ENCODE data around the gene CACNA1C.

The CACNA1C gene

GRCh38 chr12:2535583-2536204, 482.9 kb downstream of the CACNA1C start:
- no peak for TF ChIP-seq SPI1 (IDR thresholded peaks at IDR 0.05; ENCODE audit: low read depth, low read length)
- no peak for TF ChIP-seq PAX5 (IDR thresholded peaks at IDR 0.05; ENCODE audit: insufficient read depth, low read length, severe bottlenecking)
- no peak for TF ChIP-seq POU2F2 (IDR thresholded peaks at IDR 0.05; ENCODE audit: low read depth, low read length)
- no peak for TF ChIP-seq TAF1 (IDR thresholded peaks at IDR 0.05; ENCODE audit: low read depth, low read length)
- no peak for TF ChIP-seq POLR2AphosphoS5 (IDR thresholded peaks at IDR 0.05; ENCODE audit: low read depth, low read length)
- no peak for TF ChIP-seq POLR2A (IDR thresholded peaks at IDR 0.05; ENCODE audit: low read depth, low read length)
- DNase-seq (ENCODE audit: insufficient read length, low spot score) = no peak
- FAIRE-seq = no peak

DNA sequence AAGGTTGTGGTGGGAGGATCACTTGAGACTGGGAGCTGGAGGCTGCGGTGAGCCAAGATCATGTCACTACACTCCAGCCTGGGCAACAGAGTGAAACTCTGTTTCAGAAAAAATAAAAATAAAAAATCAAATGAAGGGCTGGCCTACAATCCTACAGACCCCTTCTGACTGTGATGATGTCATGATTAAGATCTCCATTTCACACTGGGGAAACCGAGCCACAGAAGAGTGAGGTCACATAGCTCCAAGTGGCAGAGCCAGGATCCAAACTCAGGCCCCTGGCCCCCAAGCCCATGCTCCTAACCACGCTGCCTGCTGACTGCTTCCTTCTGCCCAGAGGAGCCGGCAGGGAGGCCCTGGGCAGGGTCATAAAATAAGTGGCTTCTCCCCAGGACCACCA, 483.9 kb downstream of the CACNA1C start:
- TF ChIP-seq POLR2A (IDR thresholded peaks at IDR 0.05; ENCODE audit: low read depth, low read length) (no peak), TAF1 (IDR thresholded peaks at IDR 0.05; ENCODE audit: low read depth, low read length) (no peak), POU2F2 (IDR thresholded peaks at IDR 0.05; ENCODE audit: low read depth, low read length) (no peak), SPI1 (IDR thresholded peaks at IDR 0.05; ENCODE audit: low read depth, low read length) (no peak), PAX5 (IDR thresholded peaks at IDR 0.05; ENCODE audit: insufficient read depth, low read length, severe bottlenecking) (no peak), POLR2AphosphoS5 (IDR thresholded peaks at IDR 0.05; ENCODE audit: low read depth, low read length) (no peak)
- FAIRE-seq (no peak), DNase-seq (ENCODE audit: insufficient read length, low spot score) (no peak)

DNA sequence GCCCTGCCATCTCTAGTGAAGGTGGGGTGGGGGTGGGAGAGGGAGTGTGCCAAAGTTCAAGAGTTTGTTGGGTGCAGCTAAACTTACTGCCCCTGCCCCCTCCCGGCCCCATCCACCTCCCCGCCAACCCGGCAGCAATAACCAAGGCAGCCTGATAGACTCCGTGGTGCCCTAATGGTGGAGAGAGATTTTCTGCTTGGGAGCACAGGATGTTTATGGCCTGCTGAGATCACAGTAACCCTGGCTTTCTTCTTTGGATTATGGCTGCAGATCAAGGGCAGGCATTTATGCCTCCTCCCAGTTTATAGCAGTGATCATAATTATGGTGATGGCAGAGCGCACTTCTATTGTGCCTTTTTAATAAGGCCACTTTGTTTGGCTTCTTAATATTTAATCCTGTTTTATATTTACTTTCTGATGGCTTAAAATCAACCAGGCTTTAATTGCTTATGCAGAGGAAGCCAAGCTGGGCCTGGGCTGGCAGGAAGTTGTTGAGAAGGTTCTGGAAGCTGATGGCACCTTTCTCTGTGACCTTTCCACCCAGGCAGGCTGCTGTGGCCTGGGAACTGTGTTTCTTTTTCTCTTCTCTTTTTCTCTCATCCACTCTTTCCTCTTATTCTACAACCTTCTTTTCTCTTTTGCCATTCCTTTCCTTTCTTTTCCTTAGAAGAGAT, 485.2 kb downstream of the CACNA1C start:
- TF ChIP-seq POLR2A (IDR thresholded peaks at IDR 0.05; ENCODE audit: low read depth, low read length) (no peak), POLR2AphosphoS5 (IDR thresholded peaks at IDR 0.05; ENCODE audit: low read depth, low read length) (no peak), PAX5 (IDR thresholded peaks at IDR 0.05; ENCODE audit: insufficient read depth, low read length, severe bottlenecking) (no peak), SPI1 (IDR thresholded peaks at IDR 0.05; ENCODE audit: low read depth, low read length) (no peak), POU2F2 (IDR thresholded peaks at IDR 0.05; ENCODE audit: low read depth, low read length) (no peak), TAF1 (IDR thresholded peaks at IDR 0.05; ENCODE audit: low read depth, low read length) (no peak)
- DNase-seq (ENCODE audit: insufficient read length, low spot score) = no peak
- no peak for FAIRE-seq

GRCh38 chr12:2539938-2540337, 487.2 kb downstream of the CACNA1C start:
- TF ChIP-seq TAF1 (IDR thresholded peaks at IDR 0.05; ENCODE audit: low read depth, low read length) = no peak
- TF ChIP-seq POLR2AphosphoS5 (IDR thresholded peaks at IDR 0.05; ENCODE audit: low read depth, low read length) = no peak
- TF ChIP-seq SPI1 (IDR thresholded peaks at IDR 0.05; ENCODE audit: low read depth, low read length) = no peak
- no peak for TF ChIP-seq POLR2A (IDR thresholded peaks at IDR 0.05; ENCODE audit: low read depth, low read length)
- no peak for TF ChIP-seq PAX5 (IDR thresholded peaks at IDR 0.05; ENCODE audit: insufficient read depth, low read length, severe bottlenecking)
- no peak for TF ChIP-seq POU2F2 (IDR thresholded peaks at IDR 0.05; ENCODE audit: low read depth, low read length)
- no peak for FAIRE-seq
- DNase-seq (ENCODE audit: insufficient read length, low spot score) = no peak

- no peak for DNase-seq (ENCODE audit: insufficient read length, low spot score)
- no peak for TF ChIP-seq POU2F2 (IDR thresholded peaks at IDR 0.05; ENCODE audit: low read depth, low read length)
- TF ChIP-seq PAX5 (IDR thresholded peaks at IDR 0.05; ENCODE audit: insufficient read depth, low read length, severe bottlenecking) = no peak
- no peak for TF ChIP-seq POLR2AphosphoS5 (IDR thresholded peaks at IDR 0.05; ENCODE audit: low read depth, low read length)
- no peak for TF ChIP-seq TAF1 (IDR thresholded peaks at IDR 0.05; ENCODE audit: low read depth, low read length)
- TF ChIP-seq POLR2A (IDR thresholded peaks at IDR 0.05; ENCODE audit: low read depth, low read length) = no peak
- no peak for TF ChIP-seq SPI1 (IDR thresholded peaks at IDR 0.05; ENCODE audit: low read depth, low read length)
- no peak for FAIRE-seq
These were observed 487.8 kb downstream of the CACNA1C start for GRCh38 chr12:2540535-2540941.

DNA sequence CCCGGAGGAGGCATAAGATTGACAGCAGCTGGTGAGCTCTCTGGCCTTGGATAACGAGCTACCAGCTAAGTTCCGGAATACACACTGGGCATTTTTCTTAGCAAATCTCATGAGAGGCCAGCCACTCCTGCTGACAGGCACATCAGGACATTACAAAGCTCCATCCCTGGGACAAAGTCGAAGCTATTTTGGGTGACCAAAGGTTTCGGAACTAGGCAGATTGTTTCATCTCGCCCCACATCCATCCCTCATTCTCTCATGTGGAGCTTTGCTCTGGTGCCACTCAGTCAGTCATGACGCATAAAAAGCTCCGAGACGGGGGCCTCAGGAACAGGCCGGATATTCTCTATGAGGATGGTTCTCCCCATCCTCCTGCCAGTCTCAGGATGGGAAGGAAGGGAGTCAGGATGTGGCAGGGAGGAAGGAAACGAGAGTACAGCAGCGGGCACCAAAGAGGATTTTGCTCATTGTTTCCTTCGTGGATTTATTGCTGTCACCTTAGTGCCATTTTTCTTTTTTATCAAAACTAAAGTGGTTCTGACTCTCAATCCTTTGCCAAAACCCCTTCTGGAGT, 488.9 kb downstream of the CACNA1C start:
- TF ChIP-seq SPI1 (IDR thresholded peaks at IDR 0.05; ENCODE audit: low read depth, low read length) (no peak), POLR2AphosphoS5 (IDR thresholded peaks at IDR 0.05; ENCODE audit: low read depth, low read length) (no peak), TAF1 (IDR thresholded peaks at IDR 0.05; ENCODE audit: low read depth, low read length) (no peak), POLR2A (IDR thresholded peaks at IDR 0.05; ENCODE audit: low read depth, low read length) (no peak), PAX5 (IDR thresholded peaks at IDR 0.05; ENCODE audit: insufficient read depth, low read length, severe bottlenecking) (no peak)
- DNase-seq (ENCODE audit: insufficient read length, low spot score) = no peak
- no peak for FAIRE-seq

DNA sequence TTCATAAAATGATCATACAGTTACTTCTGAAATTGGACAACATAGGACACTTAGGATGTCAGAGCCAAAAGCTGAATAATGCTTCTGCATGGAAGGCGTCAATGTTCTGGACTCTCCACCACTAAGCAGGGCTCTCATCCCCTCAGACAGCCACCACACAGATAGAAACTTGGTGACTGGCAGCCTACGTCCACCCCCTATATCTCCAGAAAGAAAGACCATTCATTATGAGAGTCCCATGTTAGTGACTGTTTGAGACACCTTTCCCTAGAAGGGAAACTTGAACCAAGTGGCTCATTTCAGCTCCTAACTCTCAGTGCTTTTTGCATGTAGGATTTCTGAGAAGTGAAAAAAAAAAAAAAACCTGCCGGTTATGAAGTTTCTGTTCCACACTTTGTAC, 491.0 kb downstream of the CACNA1C start:
- FAIRE-seq = no peak
- no peak for DNase-seq (ENCODE audit: insufficient read length, low spot score)
- TF ChIP-seq POLR2AphosphoS5 (IDR thresholded peaks at IDR 0.05; ENCODE audit: low read depth, low read length) (no peak), POLR2A (IDR thresholded peaks at IDR 0.05; ENCODE audit: low read depth, low read length) (no peak), POU2F2 (IDR thresholded peaks at IDR 0.05; ENCODE audit: low read depth, low read length) (no peak), TAF1 (IDR thresholded peaks at IDR 0.05; ENCODE audit: low read depth, low read length) (no peak), PAX5 (IDR thresholded peaks at IDR 0.05; ENCODE audit: insufficient read depth, low read length, severe bottlenecking) (no peak), SPI1 (IDR thresholded peaks at IDR 0.05; ENCODE audit: low read depth, low read length) (no peak)

DNA sequence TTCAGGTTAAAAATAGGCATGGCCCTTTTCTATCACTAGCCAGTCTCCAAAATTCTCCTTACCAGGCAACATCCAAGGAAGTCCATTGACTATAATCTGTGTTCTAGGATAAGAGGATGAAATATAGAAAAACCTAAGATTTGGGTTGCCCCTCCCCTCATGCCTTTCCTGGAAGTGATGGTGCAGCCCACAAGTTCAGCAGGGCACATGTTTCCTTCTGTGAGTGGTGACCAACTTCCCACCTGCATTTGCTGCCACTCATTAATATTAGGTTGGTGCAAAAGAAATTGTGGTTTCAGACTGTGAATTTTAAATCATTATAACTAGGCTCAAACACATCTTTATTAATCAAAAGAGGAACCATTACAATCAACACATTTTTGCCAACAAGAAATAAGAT, 491.4 kb downstream of the CACNA1C start:
- FAIRE-seq (no peak), DNase-seq (ENCODE audit: insufficient read length, low spot score) (no peak)
- TF ChIP-seq PAX5 (IDR thresholded peaks at IDR 0.05; ENCODE audit: insufficient read depth, low read length, severe bottlenecking) (no peak), SPI1 (IDR thresholded peaks at IDR 0.05; ENCODE audit: low read depth, low read length) (no peak), POLR2AphosphoS5 (IDR thresholded peaks at IDR 0.05; ENCODE audit: low read depth, low read length) (no peak), POLR2A (IDR thresholded peaks at IDR 0.05; ENCODE audit: low read depth, low read length) (no peak), TAF1 (IDR thresholded peaks at IDR 0.05; ENCODE audit: low read depth, low read length) (no peak)

- FAIRE-seq = no peak
- DNase-seq (ENCODE audit: insufficient read length, low spot score) = no peak
- TF ChIP-seq POU2F2 (IDR thresholded peaks at IDR 0.05; ENCODE audit: low read depth, low read length) = no peak
- no peak for TF ChIP-seq POLR2AphosphoS5 (IDR thresholded peaks at IDR 0.05; ENCODE audit: low read depth, low read length)
- TF ChIP-seq SPI1 (IDR thresholded peaks at IDR 0.05; ENCODE audit: low read depth, low read length) = no peak
- TF ChIP-seq TAF1 (IDR thresholded peaks at IDR 0.05; ENCODE audit: low read depth, low read length) = no peak
- no peak for TF ChIP-seq POLR2A (IDR thresholded peaks at IDR 0.05; ENCODE audit: low read depth, low read length)
- no peak for TF ChIP-seq PAX5 (IDR thresholded peaks at IDR 0.05; ENCODE audit: insufficient read depth, low read length, severe bottlenecking)
These were observed 494.7 kb downstream of the CACNA1C start for GRCh38 chr12:2547273-2548044.

All from GM12891 (cell line).